AG09309 (cell line): Measurements from ENCODE around the gene GPS1.

Experiments used
- DNase-seq: peaks from one replicate; pipeline ENCODE4 v3.0.0-alpha.2; 2010; ENCODE audit warnings: low read depth
- H3K4me3 ChIP-seq: 2 replicates; pipeline ENCODE4 v1.5.1; 2011; ENCODE audit warnings: mild to moderate bottlenecking, low read depth, low read length, moderate library complexity; ENCODE audit not compliant: control insufficient read depth
- CTCF ChIP-seq: IDR thresholded peaks from 2 replicates; pipeline ENCODE4 v1.5.1; 2011; ENCODE audit warnings: mild to moderate bottlenecking, low read depth, low read length, inconsistent platforms; ENCODE audit not compliant: insufficient read depth, control insufficient read depth; ENCODE audit errors: missing control alignments

Gene GPS1

GRCh38 chr17:82083533-82084359, 32.0 kb downstream of the GPS1 start:
- no peak for DNase-seq
- TF ChIP-seq CTCF: no peak
- no peak overlapping the region for H3K4me3 ChIP-seq

GRCh38 chr17:82084373-82085030, 32.8 kb downstream of the GPS1 start:
- no peak for DNase-seq
- no peak for TF ChIP-seq CTCF
- no peak overlapping the region for H3K4me3 ChIP-seq

- H3K4me3 ChIP-seq: no peak overlapping the region
- DNase-seq: no peak
- TF ChIP-seq CTCF: no peak
Observed at GRCh38 chr17:82085031-82085861, 33.5 kb downstream of the GPS1 start.

GRCh38 chr17:82085931-82086764, 34.5 kb downstream of the GPS1 start:
- DNase-seq: no peak
- no peak overlapping the region for H3K4me3 ChIP-seq
- no peak for TF ChIP-seq CTCF

GRCh38 chr17:82086941-82087906, 35.5 kb downstream of the GPS1 start:
- no peak for DNase-seq
- no peak for TF ChIP-seq CTCF
- no peak overlapping the region for H3K4me3 ChIP-seq
